GM19452 (cell line): ENCODE measurements around the gene GPSM1.

Experiments used
- ATAC-seq: cut with Tn5 transposase; IDR thresholded peaks from one replicate; pipeline ENCODE4 v1.9.1; 2021; ENCODE audit not compliant: unreplicated experiment

Gene GPSM1

DNA sequence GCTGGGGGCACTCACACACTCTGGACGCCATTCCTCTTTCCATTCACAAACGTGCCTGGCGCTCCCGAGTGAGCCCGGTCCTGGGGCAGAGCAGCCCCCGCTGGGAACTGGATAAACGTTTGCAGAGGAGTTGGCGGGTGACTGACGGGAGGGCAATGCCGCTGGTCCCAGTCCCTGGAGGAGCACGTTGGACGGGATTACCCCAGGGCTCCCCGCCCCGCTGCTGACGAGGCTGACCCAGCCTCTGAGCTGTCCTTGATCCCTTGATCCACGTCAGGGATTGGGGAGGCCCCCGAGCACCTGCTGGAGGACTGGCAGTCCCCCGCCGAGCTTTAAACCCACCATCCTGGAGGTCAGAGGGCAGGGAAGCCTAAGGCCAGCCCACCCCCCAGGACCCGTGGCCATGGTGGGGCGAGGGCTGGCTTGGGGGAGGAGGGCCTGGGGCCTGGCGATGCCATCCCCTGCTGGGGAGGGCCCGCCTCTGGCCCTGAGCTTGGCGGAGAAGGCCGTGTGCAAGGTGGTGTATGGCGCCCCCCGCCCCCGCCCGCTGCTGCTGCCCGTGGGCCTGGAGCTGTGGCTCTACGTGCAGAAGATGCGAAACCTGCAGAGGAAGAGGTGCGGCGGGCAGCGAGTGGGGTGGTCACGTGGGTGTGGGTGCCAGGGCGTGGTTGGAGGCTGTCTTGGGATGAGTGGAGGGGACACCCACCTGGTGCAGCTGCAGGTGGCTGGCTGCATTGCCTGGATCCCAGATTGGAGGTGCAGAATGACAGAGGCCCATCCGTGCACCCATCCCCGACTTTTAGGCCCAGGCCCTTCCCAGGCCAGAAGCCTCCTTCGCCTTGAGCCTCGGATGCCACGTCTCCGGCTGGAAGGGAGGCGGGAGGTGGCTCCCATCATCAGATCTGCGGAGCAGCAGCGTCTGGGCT, 4.5 kb downstream of the GPSM1 start:
- ATAC-seq = no peak

DNA sequence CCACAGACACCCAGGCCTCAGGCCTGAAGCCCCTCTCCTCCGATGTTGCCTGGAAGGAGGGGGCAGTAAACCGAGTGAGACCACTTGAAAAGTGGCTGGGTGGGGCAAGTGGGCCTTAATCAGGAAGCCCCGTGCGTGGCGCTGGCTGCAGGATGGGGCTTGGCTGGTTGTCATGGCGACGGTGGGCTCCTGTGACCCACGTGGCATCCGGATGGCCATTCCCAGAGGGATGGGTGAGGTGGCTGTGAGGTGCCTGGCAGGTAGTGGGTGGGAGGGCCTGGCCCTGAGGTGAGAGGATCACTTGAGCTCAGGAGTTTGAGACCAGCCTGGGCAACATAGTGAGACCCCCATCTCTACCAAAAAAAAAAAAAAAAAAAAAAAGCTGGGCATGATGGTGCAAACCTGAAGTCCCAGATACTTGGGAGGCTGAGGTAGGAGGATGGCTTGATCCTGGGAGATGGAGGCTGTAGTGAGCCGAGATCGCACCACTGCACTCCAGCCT, 5.2 kb downstream of the GPSM1 start:
- ATAC-seq = no peak

DNA sequence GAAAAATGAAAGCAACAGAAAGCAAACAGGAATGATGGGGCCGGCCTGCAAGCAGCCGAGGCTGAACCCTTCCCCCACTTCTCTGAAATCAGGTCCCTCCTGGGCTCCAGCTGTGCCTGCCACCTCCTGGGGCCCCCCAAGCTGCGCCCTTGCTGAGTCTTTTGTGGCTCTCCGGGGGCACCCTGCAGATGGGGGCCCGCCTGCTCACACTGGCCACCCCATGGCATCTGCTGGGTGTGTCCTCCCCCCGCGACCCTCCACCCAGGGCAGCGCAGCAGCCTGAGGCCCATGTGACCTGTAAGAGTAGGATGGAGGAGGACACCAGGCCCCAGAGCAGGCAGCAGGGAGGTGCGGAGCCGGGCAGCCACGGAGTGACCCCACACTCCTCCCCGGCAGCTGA, 5.7 kb downstream of the GPSM1 start:
- no peak for ATAC-seq

GRCh38 chr9:136333486-136333885, 6.1 kb downstream of the GPSM1 start:
- no peak for ATAC-seq

- ATAC-seq = no peak
These were observed 7.2 kb downstream of the GPSM1 start for GRCh38 chr9:136334541-136334940.

DNA sequence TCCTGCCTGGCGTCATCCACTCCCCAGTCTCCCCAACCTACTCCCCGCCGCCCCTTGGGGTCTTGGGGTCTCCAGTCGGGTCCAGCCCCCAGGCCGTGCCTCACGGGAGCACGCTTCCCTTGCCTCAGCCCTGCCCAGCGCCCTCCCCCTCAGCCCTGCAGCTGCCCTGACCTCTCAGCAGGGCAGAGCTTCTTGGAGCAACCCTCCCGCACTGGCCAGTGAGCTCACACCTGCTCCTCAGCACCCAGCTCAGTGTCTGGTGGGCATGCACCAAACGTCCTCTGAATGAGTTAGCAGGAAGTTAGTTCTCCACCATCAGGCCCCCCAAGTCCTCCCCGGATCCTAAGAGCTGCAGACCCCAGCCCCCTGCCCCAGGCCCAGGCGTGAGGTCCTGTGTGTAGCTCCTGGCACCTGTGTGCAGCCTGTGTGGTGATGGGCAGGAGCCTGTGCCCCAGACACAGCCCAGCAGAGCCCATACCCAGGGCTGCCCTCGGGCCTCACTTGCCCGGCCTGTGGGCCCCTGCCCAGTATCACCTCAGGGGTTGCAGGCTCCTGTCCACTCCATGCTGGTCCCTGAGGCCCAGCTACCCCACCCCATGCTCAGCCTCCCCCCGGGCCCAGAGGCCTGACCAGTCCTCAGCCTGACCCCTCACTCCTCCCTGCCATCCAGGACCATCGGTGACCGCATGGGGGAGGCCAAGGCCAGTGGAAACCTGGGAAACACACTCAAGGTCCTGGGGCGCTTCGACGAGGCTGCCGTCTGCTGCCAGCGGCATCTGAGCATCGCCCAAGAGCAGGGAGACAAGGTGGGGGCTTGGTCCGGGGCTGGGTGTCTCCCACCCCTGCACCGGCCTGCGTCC, 8.2 kb downstream of the GPSM1 start:
- no peak for ATAC-seq

DNA sequence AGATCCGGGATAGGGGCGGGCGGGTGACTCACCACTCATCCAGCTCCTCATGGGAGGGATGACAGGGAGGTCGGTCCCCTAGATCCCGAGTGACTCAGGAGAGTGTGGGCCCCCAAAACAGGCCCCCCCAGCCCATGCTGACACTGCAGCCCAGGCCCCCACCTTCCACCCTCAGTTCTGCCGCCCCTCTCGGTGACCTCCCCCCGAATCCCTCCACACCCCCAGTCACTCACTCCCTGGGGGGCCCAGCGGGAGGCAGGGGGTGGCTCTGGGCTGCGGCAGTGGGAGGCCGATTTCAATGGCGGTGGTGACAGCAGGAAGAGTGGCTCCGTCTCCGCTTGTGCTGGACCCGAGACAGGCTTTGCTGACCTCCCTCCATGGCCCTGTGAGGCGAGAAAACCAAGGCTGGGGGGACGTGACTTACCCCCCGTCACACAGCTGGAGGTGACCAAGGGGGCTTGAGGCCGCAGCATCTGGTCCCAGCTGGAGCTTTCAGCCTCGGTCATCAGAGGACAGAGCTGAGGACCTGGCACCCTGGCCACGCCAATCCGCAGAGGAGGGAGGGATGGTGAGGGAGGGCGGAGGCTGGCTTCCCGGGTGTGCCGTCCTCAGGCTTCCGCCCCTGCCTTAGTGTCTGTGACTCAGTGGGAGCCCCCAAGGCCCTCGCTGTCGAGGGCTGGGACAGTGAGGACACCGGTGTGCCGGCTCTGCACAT, 9.0 kb downstream of the GPSM1 start:
- no peak for ATAC-seq

DNA sequence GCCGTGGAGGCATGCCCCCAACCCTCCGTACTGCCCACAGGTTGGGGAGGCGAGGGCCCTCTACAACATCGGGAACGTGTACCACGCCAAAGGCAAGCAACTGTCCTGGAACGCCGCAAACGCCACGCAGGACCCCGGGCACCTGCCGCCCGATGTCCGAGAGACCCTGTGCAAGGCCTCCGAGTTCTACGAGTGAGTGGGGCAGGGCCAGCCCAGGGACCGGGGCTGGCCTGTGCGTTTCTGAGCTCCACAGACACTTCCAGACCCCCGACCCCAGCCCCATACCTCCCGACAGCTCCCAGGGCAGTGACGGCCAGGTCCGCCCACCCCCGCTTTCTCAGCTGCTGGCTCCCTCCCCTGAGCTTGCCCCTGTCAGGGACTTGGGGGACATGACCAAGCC, 9.5 kb downstream of the GPSM1 start:
- ATAC-seq = no peak

DNA sequence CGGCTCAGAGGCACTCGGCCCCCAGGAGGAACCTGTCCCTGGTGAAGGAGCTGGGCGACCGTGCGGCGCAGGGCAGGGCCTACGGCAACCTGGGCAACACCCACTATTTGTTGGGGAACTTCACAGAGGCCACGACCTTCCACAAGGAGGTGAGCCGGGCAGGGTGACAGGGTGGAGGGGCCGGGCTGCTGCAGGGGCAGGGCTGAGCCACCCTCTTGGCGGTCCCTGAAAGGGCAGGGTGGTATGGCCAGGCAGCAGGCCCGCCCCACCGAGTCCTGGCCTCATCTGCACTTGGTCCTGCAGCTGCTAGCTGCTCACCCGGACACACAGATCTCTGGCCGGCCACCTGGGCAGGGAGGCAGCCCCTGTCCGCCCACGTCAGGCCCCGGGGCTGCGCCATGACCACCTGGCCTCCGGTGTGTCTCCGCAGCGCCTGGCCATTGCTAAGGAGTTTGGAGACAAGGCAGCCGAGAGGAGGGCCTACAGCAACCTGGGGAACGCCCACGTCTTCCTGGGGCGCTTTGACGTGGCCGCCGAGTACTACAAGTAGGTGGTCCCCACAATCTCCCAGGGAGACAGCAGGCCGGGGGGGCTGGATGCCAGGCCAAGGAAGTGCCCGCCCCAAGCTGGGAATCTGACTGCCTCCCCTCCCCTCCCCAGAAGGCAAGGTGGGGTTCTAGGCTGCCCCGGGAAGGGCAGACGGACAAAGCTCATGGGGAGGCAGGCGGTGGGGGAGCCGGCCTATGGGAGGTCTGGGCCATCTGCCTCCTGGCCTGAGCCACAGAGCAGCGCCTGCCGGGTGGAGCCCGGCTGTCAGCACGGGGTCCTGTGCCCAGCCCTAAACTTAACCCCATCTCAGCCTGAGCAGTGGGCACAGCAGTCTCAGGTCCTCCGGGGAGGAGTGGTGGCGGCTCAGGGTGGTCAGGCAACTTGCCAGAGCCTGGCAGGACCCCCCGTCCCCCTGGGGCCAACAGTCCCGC, 10.4 kb downstream of the GPSM1 start:
- ATAC-seq = no peak

DNA sequence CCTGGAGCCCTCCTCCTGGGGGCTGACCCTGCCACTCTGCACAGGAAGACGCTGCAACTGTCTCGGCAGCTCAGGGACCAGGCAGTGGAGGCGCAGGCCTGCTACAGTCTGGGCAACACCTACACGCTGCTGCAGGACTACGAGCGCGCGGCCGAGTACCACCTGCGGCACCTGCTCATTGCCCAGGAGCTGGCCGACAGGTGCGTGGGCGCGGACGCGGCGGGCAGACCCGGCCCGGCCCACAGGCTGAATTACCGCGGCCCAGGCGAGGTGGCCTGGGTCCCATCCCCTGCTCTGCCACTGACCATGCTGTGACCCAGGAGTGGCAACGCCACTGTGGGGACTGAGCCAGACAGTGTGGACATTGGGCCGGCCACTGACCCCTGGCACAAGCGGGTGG, 11.2 kb downstream of the GPSM1 start:
- ATAC-seq = no peak

- ATAC-seq = no peak
These were observed 12.0 kb downstream of the GPSM1 start for GRCh38 chr9:136339173-136339957.

DNA sequence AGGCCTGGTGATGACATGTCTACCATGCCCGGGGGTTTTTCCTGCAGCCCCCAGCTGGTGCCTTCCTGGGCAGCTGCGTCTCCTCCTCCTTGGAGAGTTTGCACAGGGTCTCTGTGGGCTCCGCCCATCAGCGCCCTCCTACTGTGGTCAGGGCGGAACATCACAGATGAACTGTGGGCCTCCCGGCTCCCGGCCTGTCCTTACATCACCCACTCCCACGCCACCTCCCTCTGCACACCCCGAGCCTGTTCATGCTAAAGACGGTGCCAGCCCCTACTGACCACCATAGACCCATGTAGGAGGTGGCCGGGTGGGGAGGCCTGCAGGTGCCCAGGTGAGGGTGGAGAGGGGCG, 12.6 kb downstream of the GPSM1 start:
- ATAC-seq = no peak

DNA sequence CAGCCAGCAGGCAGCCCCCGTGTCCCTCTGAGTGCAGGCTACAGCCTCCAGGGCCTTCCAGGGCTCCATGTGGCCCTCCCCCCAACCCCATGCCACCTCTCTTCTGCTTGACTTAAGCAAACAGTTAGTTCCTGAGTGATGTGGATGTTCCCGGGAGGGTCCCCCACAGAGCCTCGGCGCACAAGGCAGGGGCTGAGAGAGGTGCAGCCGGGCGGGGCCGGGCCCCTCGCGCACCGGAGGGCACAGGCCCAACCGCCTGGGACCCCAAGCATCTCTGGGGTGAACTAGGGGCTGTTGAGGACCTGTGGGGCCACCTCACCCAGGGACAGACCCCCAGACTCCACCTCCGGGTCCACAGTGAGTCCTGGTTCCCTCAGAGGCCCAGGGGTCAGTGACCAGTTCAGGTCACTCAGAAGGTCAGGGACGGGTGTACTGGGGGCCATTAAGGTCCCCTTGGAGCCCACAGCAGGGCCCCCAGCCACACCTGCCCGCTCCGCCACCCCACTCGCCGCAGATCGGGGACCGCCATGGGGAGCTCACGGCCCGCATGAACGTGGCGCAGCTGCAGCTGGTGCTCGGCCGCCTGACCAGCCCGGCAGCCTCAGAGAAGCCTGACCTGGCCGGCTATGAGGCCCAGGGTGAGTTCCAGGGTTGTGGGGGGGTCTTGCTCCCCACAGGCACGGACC, 13.2 kb downstream of the GPSM1 start:
- no peak for ATAC-seq

DNA sequence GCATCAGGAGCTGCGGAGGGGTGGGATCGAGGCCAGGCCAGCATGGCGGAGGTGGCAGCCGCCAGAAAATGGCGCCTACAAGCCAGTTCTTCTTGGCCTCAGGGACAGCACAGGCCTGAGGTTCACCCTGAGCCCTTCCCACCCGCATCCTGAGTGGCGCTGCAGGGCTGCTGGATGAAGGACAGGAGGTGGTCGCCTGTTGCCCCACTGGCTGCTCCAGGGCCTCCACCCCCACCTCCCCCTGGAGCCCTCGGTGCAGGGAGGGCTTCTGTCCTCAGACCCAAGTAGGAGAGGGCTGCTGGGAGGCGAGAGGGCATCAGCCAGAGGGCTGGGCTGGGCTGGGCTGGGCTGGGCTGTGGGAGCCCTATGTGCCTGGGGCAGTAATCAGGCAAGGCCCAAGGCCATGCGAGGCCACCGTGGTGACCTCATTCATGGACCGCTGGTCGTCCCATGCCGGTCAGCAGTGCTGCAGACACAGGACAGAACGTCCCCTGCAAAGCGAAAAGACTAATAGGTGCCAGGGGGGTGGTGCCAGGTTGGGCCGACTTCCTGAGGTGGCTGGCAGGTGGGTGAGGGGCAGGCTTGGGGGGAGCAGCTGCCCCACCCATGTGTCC, 13.8 kb downstream of the GPSM1 start:
- no peak for ATAC-seq

DNA sequence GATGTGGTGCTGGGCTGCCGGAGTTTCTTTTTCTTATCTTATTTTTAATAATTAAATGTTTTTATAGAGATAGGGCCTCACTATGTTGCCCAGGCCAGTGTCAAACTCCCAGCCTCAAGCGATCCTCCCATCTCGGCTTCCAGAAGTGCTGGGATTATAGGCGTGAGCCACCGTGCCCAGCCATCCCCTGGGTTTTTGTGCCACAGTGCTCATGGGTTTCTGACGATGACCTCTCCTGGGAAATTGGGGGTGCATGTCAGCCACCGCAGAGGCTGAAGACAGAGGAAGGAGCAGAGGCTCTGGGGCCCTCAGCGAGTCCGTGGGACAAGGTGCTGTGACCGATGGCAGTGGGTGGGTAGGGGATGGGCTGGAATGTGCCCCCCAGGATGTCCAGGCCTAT, 14.4 kb downstream of the GPSM1 start:
- ATAC-seq = no peak

DNA sequence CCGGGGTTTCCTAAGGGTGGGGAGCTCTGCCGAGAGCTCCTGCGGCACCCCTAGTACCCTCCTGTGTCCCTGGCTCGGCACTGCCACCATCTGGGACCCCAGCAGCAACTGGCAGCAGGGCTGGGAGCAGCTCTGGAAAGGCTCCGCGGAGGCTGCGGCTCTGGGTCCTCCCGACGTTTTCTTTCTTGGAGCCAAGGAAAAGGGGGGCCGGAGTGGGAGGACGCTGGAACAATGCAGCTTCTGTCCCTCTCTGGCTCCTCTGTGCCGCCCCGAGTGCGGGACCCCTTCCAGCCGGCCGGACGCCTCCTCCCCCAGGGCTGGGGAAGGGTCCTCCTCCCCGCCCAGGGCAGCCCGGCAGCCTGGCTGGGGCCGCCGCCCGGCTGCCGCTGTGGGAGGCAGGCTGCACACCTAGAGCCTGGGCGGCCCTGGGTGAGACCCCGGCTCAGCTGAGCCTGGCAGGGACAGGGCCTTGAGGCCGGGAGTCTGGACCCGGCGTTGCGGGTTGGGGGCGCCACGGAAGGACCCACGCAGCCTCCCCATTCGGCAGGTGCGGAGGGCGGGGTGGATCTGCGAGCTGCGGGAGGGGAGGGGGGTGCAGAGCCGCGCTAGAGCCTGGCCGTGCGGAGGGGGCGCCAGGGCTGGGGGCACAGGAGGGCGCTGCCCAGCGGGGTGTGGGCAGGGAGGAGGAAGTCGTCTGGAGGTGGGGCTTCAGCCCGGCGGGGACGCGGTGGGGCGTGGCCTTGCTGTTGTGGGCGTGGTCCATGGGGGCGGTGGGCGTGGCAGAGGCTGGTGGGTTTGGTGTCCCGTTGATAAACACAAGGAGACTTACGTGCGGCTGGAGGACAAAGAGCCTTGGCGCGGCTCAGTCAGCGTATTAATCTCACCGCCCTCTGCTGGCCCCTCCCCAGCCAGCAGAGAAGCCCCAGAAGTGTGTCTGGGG, 15.1 kb downstream of the GPSM1 start:
- ATAC-seq = no peak
